GM12878 (cell line): ENCODE data around the gene ARIH2. TPM values are rescaled to one million over a fixed set of nuclear protein-coding genes. Genes with fewer than 3 reads are reported as not detected.

Experiments used
- CBX5 ChIP-seq: sonication (generic); IDR thresholded peaks from 2 replicates; pipeline ENCODE4 v1.6.1; 2016; ENCODE audit warnings: low read depth, moderate library complexity, mild to moderate bottlenecking, inconsistent platforms
- CREB1 ChIP-seq: IDR thresholded peaks from 2 replicates; pipeline ENCODE4 v1.6.1; 2012; ENCODE audit warnings: low read depth, mild to moderate bottlenecking, inconsistent platforms
- ETV6 ChIP-seq, 2 experiments: fragments of 450-650 bp in 1 of 2; IDR thresholded peaks in 1 of 2; conservative IDR thresholded peaks in 1 of 2; 2 replicates each; pipeline ENCODE4 v1.6.1; 2014; ENCODE audit warnings: antibody characterized with exemption in 1 of 2, borderline replicate concordance in 1 of 2, low read depth in 1 of 2, mild to moderate bottlenecking in 1 of 2, moderate library complexity in 1 of 2
- EZH2 ChIP-seq: IDR thresholded peaks from 2 replicates; pipeline ENCODE4 v1.6.1; 2012; ENCODE audit warnings: low read depth, mild to moderate bottlenecking, control low read depth, inconsistent platforms, low read length, borderline replicate concordance; ENCODE audit not compliant: control insufficient read depth
- FOS ChIP-seq: IDR thresholded peaks from 3 replicates; pipeline ENCODE4 v1.6.1; 2011; ENCODE audit warnings: borderline replicate concordance; ENCODE audit not compliant: insufficient read length; ENCODE audit errors: extremely low read depth
- FOXK2 ChIP-seq: fragments of 450-650 bp; IDR thresholded peaks from 2 replicates; pipeline ENCODE4 v1.6.1; 2017; ENCODE audit warnings: mild to moderate bottlenecking, moderate library complexity
- HSF1 ChIP-seq: fragments of 150-350 bp; IDR thresholded peaks from 2 replicates; pipeline ENCODE4 v1.6.1; 2014; ENCODE audit warnings: mild to moderate bottlenecking, low read depth, low read length
- IKZF2 ChIP-seq, 2 experiments: fragments of 450-650 bp; IDR thresholded peaks; 2 replicates each; pipeline ENCODE4 v1.6.1; 2017; ENCODE audit warnings: mild to moderate bottlenecking in 2 of 2, moderate library complexity in 2 of 2
- IRF5 ChIP-seq: fragments of 450-650 bp; IDR thresholded peaks from 2 replicates; pipeline ENCODE4 v1.6.1; 2017; ENCODE audit warnings: borderline replicate concordance
- JUND ChIP-seq: IDR thresholded peaks from 2 replicates; pipeline ENCODE4 v1.6.1; 2012; ENCODE audit warnings: low read depth, mild to moderate bottlenecking, low read length, improper control_type of control experiment, moderate library complexity
- KDM1A ChIP-seq: fragments of 200-600 bp; sonication (generic); IDR thresholded peaks from 2 replicates; pipeline ENCODE4 v1.6.1; 2016; ENCODE audit warnings: borderline replicate concordance
- MEF2A ChIP-seq: IDR thresholded peaks from 2 replicates; pipeline ENCODE4 v1.6.1; 2011; ENCODE audit warnings: low read depth, mild to moderate bottlenecking, low read length, moderate library complexity; ENCODE audit not compliant: insufficient read depth
- NBN ChIP-seq: fragments of 450-650 bp; IDR thresholded peaks from 2 replicates; pipeline ENCODE4 v1.6.1; 2016
- PBX3 ChIP-seq: IDR thresholded peaks from 2 replicates; pipeline ENCODE4 v1.6.1; 2011; ENCODE audit warnings: mild to moderate bottlenecking, low read depth, low read length, moderate library complexity; ENCODE audit not compliant: insufficient replicate concordance
- RBBP5 ChIP-seq: fragments of 200-600 bp; sonication (generic); conservative IDR thresholded peaks from 2 replicates; pipeline ENCODE4 v1.6.1; 2016
- RUNX3 ChIP-seq: IDR thresholded peaks from 2 replicates; pipeline ENCODE4 v1.6.1; 2012; ENCODE audit warnings: low read length, inconsistent platforms
- SIN3A ChIP-seq: IDR thresholded peaks from 2 replicates; pipeline ENCODE4 v1.6.1; 2012; ENCODE audit warnings: low read depth, low read length, improper control_type of control experiment
- SMARCA5 ChIP-seq: fragments of 450-650 bp; IDR thresholded peaks from 2 replicates; pipeline ENCODE4 v1.6.1; 2017; ENCODE audit warnings: mild to moderate bottlenecking
- SMC3 ChIP-seq: IDR thresholded peaks from 2 replicates; pipeline ENCODE4 v1.6.1; 2011; ENCODE audit warnings: low read length, improper control_type of control experiment, borderline replicate concordance
- STAT3 ChIP-seq: IDR thresholded peaks from 2 replicates; pipeline ENCODE4 v1.6.1; 2011; ENCODE audit warnings: low read depth, low read length, improper control_type of control experiment
- TARDBP ChIP-seq: IDR thresholded peaks from 2 replicates; pipeline ENCODE4 v1.6.1; 2016; ENCODE audit warnings: borderline replicate concordance
- TCF7 ChIP-seq: IDR thresholded peaks from 2 replicates; pipeline ENCODE4 v1.6.1; 2014; ENCODE audit warnings: antibody characterized with exemption, borderline replicate concordance
- WRNIP1 ChIP-seq: IDR thresholded peaks from 2 replicates; pipeline ENCODE4 v1.6.1; 2011; ENCODE audit warnings: low read depth, low read length, improper control_type of control experiment, borderline replicate concordance
- ZBED1 ChIP-seq: IDR thresholded peaks from 2 replicates; pipeline ENCODE4 v1.6.1; 2016; ENCODE audit warnings: borderline replicate concordance
- ZBTB33 ChIP-seq: fragments of 450-650 bp; IDR thresholded peaks from 2 replicates; pipeline ENCODE4 v1.6.1; 2017; ENCODE audit warnings: mild to moderate bottlenecking
- ZSCAN29 ChIP-seq: fragments of 450-650 bp; IDR thresholded peaks from 2 replicates; pipeline ENCODE4 v1.6.1; 2017; ENCODE audit warnings: mild to moderate bottlenecking, moderate library complexity
- polyA plus RNA-seq, 11 experiments: library from polyadenylated mRNA; depleted of rRNA in 4 of 11; unstranded in 6 of 11; stranded (reverse) in 5 of 11; fragments of >200 nt; fragmentation: Nextera tagmentation in 4 of 11; fragmentation: Illumina TruSeq in 1 of 11; extraction: Ambion mirVana in 4 of 11; extraction: Trizol in 1 of 11; gene quantifications; 1 replicate in 1 of 11; 2 replicates in 10 of 11; pipeline versions ENCODE4 v1.2.1 to v1.2.3, GENCODE V29; 2011 to 2016; ENCODE audit warnings: inconsistent platforms in 2 of 11, missing spikeins in 2 of 11, low read depth in 1 of 11
- total RNA-seq, 4 experiments: library from RNA; depleted of rRNA in 3 of 4; stranded (reverse); fragments of >200 nt in 3 of 4; fragmentation: Illumina TruSeq in 1 of 4; extraction: Trizol in 1 of 4; gene quantifications; 2 replicates each; pipeline versions ENCODE4 v1.2.1 to v1.2.3, GENCODE V29; 2013 to 2021

The ARIH2 gene
- total and polyA plus RNA-seq, 10 of the 15 experiments (the other 5 are each of a cell fraction or from before 2014, with no cell fraction given), result 18.7 to 74.7 (median 63.7) TPM

- TF ChIP-seq PBX3, result no peak
- TF ChIP-seq HSF1, result no peak
- peak; percentile 34 for TF ChIP-seq NBN
- no peak for TF ChIP-seq MEF2A
- no peak for TF ChIP-seq TCF7
- TF ChIP-seq STAT3, result no peak
- peak; percentile 53 to 70; a peak in 3 of 4 replicates for TF ChIP-seq IKZF2 (IDR thresholded peaks at IDR 0.05)
- TF ChIP-seq EZH2, result no peak
- TF ChIP-seq ZBED1, result no peak
- TF ChIP-seq ETV6 (conservative IDR thresholded peaks at IDR 0.05 in 1 of 2, IDR thresholded peaks at IDR 0.05 in 1 of 2; ENCODE audit: borderline replicate concordance in 1 of 2, low read depth in 1 of 2), result no peak
- TF ChIP-seq SIN3A, result peak; percentile 63; the same call in 1 of the 2 replicates
- TF ChIP-seq WRNIP1, result 0 out of 2 replicates have a peak, but pooled peaks have one; percentile 61
- TF ChIP-seq TARDBP, result no peak
- TF ChIP-seq SMARCA5, result peak; percentile 99
- peak; percentile 9; the same call in 1 of the 2 replicates for TF ChIP-seq SMC3
- TF ChIP-seq ZBTB33, result 0 out of 2 replicates have a peak, but pooled peaks have one; percentile 4
- TF ChIP-seq IRF5, result no peak
- TF ChIP-seq ZSCAN29, result no peak
- TF ChIP-seq JUND, result no peak
- TF ChIP-seq KDM1A, result no peak
- TF ChIP-seq RUNX3, result no peak
- no peak for TF ChIP-seq RBBP5
- TF ChIP-seq CBX5, result no peak
- no peak for TF ChIP-seq FOXK2
- no peak for TF ChIP-seq FOS
- no peak for TF ChIP-seq CREB1
Observed at GRCh38 chr3:49021813-49022687, 103.4 kb downstream of the ARIH2 start, which contains the start of gene NDUFAF3 (continued).
